H9 (cell line): ENCODE data around the gene FUT1. TPM values are rescaled to one million over a fixed set of nuclear protein-coding genes. Genes with fewer than 3 reads are reported as not detected.

Experiments used
- DNase-seq: peaks from one replicate; pipeline ENCODE4 v3.0.0-alpha.2; 2017
- H2AFZ ChIP-seq: one replicate; pipeline ENCODE4 v1.6.1; 2013; ENCODE audit warnings: mild to moderate bottlenecking, low read length, control low read depth, moderate library complexity
- H2AK5ac ChIP-seq: 2 replicates; pipeline ENCODE4 v1.6.1; 2013; ENCODE audit warnings: low read length, control low read depth, mixed read lengths; ENCODE audit not compliant: insufficient read length
- H2BK120ac ChIP-seq: one replicate; pipeline ENCODE4 v1.6.1; 2013; ENCODE audit warnings: low read depth, mild to moderate bottlenecking, low read length, control low read depth, inconsistent platforms; ENCODE audit not compliant: poor library complexity, severe bottlenecking
- H2BK12ac ChIP-seq: 2 replicates; pipeline ENCODE4 v1.6.1; 2013; ENCODE audit warnings: low read length, control low read depth, mixed read lengths, low read depth; ENCODE audit not compliant: insufficient read length
- H2BK15ac ChIP-seq: 2 replicates; pipeline ENCODE4 v1.6.1; 2013; ENCODE audit warnings: low read depth, low read length, control low read depth
- H2BK20ac ChIP-seq: one replicate; pipeline ENCODE4 v1.6.1; 2013; ENCODE audit warnings: low read depth, mild to moderate bottlenecking, low read length, control low read depth, inconsistent platforms; ENCODE audit not compliant: poor library complexity, severe bottlenecking
- H2BK5ac ChIP-seq: 2 replicates; pipeline ENCODE4 v1.6.1; 2013; ENCODE audit warnings: low read length, control low read depth, mixed read lengths; ENCODE audit not compliant: insufficient read length
- H3K14ac ChIP-seq: 2 replicates; pipeline ENCODE4 v1.6.1; 2013; ENCODE audit warnings: low read length, control low read depth; ENCODE audit not compliant: insufficient read depth
- H3K18ac ChIP-seq: 2 replicates; pipeline ENCODE4 v1.6.1; 2013; ENCODE audit warnings: low read depth, mild to moderate bottlenecking, mixed read lengths, low read length, control low read depth; ENCODE audit not compliant: insufficient read length
- H3K23ac ChIP-seq: 2 replicates; pipeline ENCODE4 v1.6.1; 2013; ENCODE audit warnings: low read length, control low read depth, mixed read lengths, low read depth; ENCODE audit not compliant: insufficient read length
- H3K23me2 ChIP-seq: 2 replicates; pipeline ENCODE4 v1.6.1; 2013; ENCODE audit warnings: low read depth, mild to moderate bottlenecking, mixed read lengths, low read length, control low read depth; ENCODE audit not compliant: insufficient read length, poor library complexity, severe bottlenecking
- H3K27ac ChIP-seq: 2 replicates; pipeline ENCODE4 v1.5.1; 2013; ENCODE audit warnings: low read length, control low read depth, mixed read lengths, low read depth; ENCODE audit not compliant: insufficient read length
- H3K27me3 ChIP-seq: 2 replicates; pipeline ENCODE4 v1.6.1; 2013; ENCODE audit warnings: low read length, control low read depth, inconsistent platforms; ENCODE audit not compliant: insufficient read depth
- H3K4ac ChIP-seq: 2 replicates; pipeline ENCODE4 v1.6.1; 2013; ENCODE audit warnings: low read depth, mild to moderate bottlenecking, control low read depth, inconsistent platforms, low read length, moderate library complexity
- H3K4me1 ChIP-seq: 2 replicates; pipeline ENCODE4 v1.6.1; 2013; ENCODE audit warnings: low read length, control low read depth, inconsistent platforms; ENCODE audit not compliant: insufficient read depth
- H3K4me2 ChIP-seq: 2 replicates; pipeline ENCODE4 v1.6.1; 2013; ENCODE audit warnings: low read length, control low read depth, mixed read lengths; ENCODE audit not compliant: insufficient read length, insufficient read depth
- H3K56ac ChIP-seq: 2 replicates; pipeline ENCODE4 v1.6.1; 2013; ENCODE audit warnings: low read depth, mild to moderate bottlenecking, mixed read lengths, low read length, control low read depth; ENCODE audit not compliant: insufficient read length
- H3K79me1 ChIP-seq: 2 replicates; pipeline ENCODE4 v1.6.1; 2013; ENCODE audit warnings: low read depth, mild to moderate bottlenecking, moderate library complexity, low read length, control low read depth, inconsistent platforms; ENCODE audit not compliant: insufficient read depth, poor library complexity, severe bottlenecking
- H3K79me2 ChIP-seq: 2 replicates; pipeline ENCODE4 v1.6.1; 2013; ENCODE audit warnings: low read length, control low read depth, inconsistent platforms; ENCODE audit not compliant: insufficient read depth
- H3K9ac ChIP-seq: 2 replicates; pipeline ENCODE4 v1.6.1; 2013; ENCODE audit warnings: low read length, control low read depth, mixed read lengths; ENCODE audit not compliant: insufficient read length; ENCODE audit errors: extremely low read depth
- H3K9me3 ChIP-seq: one replicate; pipeline ENCODE4 v1.6.1; 2013; ENCODE audit warnings: low read depth, low read length, inconsistent platforms; ENCODE audit not compliant: control insufficient read depth
- H3T11ph ChIP-seq: one replicate; pipeline ENCODE4 v1.6.1; 2013; ENCODE audit warnings: mild to moderate bottlenecking, low read length, control low read depth, inconsistent platforms
- H4K20me1 ChIP-seq: one replicate; pipeline ENCODE4 v1.6.1; 2013; ENCODE audit not compliant: control insufficient read depth, insufficient read length, insufficient read depth
- H4K5ac ChIP-seq: 2 replicates; pipeline ENCODE4 v1.6.1; 2013; ENCODE audit warnings: low read depth, mild to moderate bottlenecking, mixed read lengths, low read length, control low read depth; ENCODE audit not compliant: insufficient read length
- H4K8ac ChIP-seq: replicated peaks from 2 replicates; pipeline ENCODE4 v1.6.1; 2013; ENCODE audit warnings: low read length, control low read depth, mixed read lengths, low read depth; ENCODE audit not compliant: insufficient read length
- H4K91ac ChIP-seq: 2 replicates; pipeline ENCODE4 v1.6.1; 2013; ENCODE audit warnings: low read depth, mild to moderate bottlenecking, moderate library complexity, mixed read lengths, low read length, control low read depth; ENCODE audit not compliant: insufficient read length
- H3K27ac Mint-ChIP-seq, 3 experiments: 2 replicates in 2 of 3; 3 replicates in 1 of 3; pipeline ENCODE4 v1.8.0; 2020 to 2021; ENCODE audit warnings: mixed read lengths in 3 of 3, mild to moderate bottlenecking in 1 of 3, moderate library complexity in 1 of 3
- H3K27me3 Mint-ChIP-seq: 2 replicates; pipeline ENCODE4 v1.8.0; 2021; ENCODE audit warnings: low read depth, mild to moderate bottlenecking, moderate library complexity, mixed read lengths
- H3K36me3 Mint-ChIP-seq, 3 experiments: 2 replicates in 2 of 3; 3 replicates in 1 of 3; pipeline ENCODE4 v1.8.0; 2020 to 2021; ENCODE audit warnings: low read depth in 3 of 3, mixed read lengths in 3 of 3; ENCODE audit not compliant: insufficient read depth in 1 of 3
- H3K4me1 Mint-ChIP-seq, 2 experiments: 2 replicates each; pipeline ENCODE4 v1.8.0; 2020; ENCODE audit warnings: mixed read lengths in 2 of 2
- H3K4me3 Mint-ChIP-seq, 2 experiments: 2 replicates in 1 of 2; 3 replicates in 1 of 2; pipeline ENCODE4 v1.8.0; 2020 to 2021; ENCODE audit warnings: mild to moderate bottlenecking in 2 of 2, mixed read lengths in 2 of 2, moderate library complexity in 1 of 2
- H3K9me3 Mint-ChIP-seq, 2 experiments: 2 replicates in 1 of 2; 3 replicates in 1 of 2; pipeline ENCODE4 v1.8.0; 2020; ENCODE audit warnings: mild to moderate bottlenecking in 2 of 2, mixed read lengths in 2 of 2, moderate library complexity in 1 of 2
- WGBS: extraction: QIAGEN DNeasy Blood & Tissue Kit; methylation state at CpG from one replicate; pipeline ENCODE4 v1.1.7; 2013; ENCODE audit warnings: missing lambda C conversion rate, low lambda C conversion rate, mixed read lengths; ENCODE audit not compliant: insufficient read length; ENCODE audit errors: extremely low coverage; 5-methylcytosine and 5-hydroxymethylcytosine counted together
- total RNA-seq: library from RNA; stranded (reverse); gene quantifications from 2 replicates; pipeline ENCODE4 v1.2.1, GENCODE V29; 2021
- TF ChIP-seq, protein P1 (sequence below): fragments of 200-600 bp; sonication (generic); conservative IDR thresholded peaks from 3 replicates; pipeline ENCODE4 v1.8.0; 2021; ENCODE audit warnings: antibody characterized with exemption, mild to moderate bottlenecking

Gene FUT1
- total RNA-seq, 1 experiment from 2014 or later = 16.1 TPM

DNA sequence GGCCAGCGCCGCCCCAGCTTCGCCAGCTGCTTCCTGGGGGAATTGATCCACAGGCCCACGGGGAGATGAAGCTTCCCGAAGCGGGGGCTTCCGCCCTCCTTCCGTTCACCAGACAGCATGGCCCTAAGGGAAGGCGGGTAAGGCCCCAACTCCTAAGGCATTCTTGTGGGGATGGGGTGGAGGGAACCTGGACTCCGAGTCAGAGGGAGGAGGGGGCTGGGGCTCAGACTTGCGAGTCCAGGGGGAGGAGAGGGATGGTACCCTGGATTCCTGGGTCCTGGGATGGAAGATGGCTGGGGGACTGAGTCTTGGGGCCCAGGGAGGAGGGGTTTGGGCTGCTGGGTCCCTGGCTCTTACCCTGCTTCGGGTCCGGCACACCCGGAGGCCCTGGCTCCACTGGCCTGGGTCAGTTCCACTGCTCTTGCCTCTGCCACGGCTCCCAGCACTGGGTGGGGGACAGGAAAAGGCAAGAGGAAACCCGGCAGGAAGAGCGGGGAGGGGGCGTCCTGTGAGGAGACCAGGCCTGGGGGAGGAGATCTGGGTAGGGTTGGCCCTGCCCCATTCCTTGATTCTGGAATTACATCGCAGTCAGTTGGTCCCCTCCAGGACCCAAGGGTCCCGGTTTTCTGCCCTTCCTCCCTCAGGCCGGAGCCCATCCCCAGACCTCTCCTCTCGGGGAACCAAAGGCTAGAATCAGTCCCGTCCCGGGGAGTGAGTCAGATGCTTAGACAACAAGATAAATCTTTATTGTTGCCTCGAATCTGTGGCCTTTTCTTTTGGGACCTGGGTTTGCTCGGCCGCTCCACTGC lies 12.1 kb downstream of the FUT1 start, which contains the start of gene RASIP1:
TSS of gene RASIP1 (minus strand) at position 447 of the 809 bp plus-strand sequence. CDS start at position 119, 328 bp downstream.
- H2BK5ac ChIP-seq = no peak within 1 kb of the TSS
- no peak for DNase-seq
- no peak within 1 kb of the TSS for H3K18ac ChIP-seq

More for the DNA sequence above, 12.1 kb downstream of the FUT1 start, which contains the start of gene RASIP1:
- Histone ChIP-seq H4K8ac (no peak within 1 kb of the TSS), H4K20me1 (no peaks in the 10 kb centered on the region), H3K23ac (no peak within 1 kb of the TSS), H4K91ac (no peak within 1 kb of the TSS), H2BK15ac (no peak within 1 kb of the TSS), H3K9me3 (no peaks in the 10 kb centered on the region), H2BK12ac (no peak within 1 kb of the TSS), H3K56ac (no peak within 1 kb of the TSS), H3K4ac (no peak within 1 kb of the TSS), H3T11ph (no peak within 1 kb of the TSS), H2BK120ac (no peak within 1 kb of the TSS), H3K4me1 (no peaks in the 10 kb centered on the region; the same call in 1 of the 2 replicates), H4K5ac (no peak within 1 kb of the TSS), H2AK5ac (no peak within 1 kb of the TSS), H3K23me2 (peaks cover 6% of the 10 kb centered on the region), H3K14ac (no peak within 1 kb of the TSS), H3K79me2 (no peaks in the 10 kb centered on the region), H3K79me1 (no peaks in the 10 kb centered on the region), H3K9ac (no peak within 1 kb of the TSS), H3K27me3 (no peaks in the 10 kb centered on the region; the same call in 1 of the 2 replicates), H3K4me2 (peak within 1 kb of the TSS; percentile 54), H2BK20ac (no peak within 1 kb of the TSS), H2AFZ (no peak within 1 kb of the TSS), H3K27ac (no peak within 1 kb of the TSS)
- Mint-ChIP-seq H3K27me3 (peaks cover 21% of the 10 kb centered on the region), H3K36me3 (no peaks in the 10 kb centered on the region), H3K9me3 (no peaks in the 10 kb centered on the region), H3K4me1 (peaks cover 22 to 53% of the 10 kb centered on the region in 2 experiments), H3K27ac (peak within 1 kb of the TSS in 2 of 3 experiments; percentile 18 to 76; a peak in 2 of 7 replicates), H3K4me3 (peak within 1 kb of the TSS; percentile 36 to 76)
- TF ChIP-seq, protein P1, sequence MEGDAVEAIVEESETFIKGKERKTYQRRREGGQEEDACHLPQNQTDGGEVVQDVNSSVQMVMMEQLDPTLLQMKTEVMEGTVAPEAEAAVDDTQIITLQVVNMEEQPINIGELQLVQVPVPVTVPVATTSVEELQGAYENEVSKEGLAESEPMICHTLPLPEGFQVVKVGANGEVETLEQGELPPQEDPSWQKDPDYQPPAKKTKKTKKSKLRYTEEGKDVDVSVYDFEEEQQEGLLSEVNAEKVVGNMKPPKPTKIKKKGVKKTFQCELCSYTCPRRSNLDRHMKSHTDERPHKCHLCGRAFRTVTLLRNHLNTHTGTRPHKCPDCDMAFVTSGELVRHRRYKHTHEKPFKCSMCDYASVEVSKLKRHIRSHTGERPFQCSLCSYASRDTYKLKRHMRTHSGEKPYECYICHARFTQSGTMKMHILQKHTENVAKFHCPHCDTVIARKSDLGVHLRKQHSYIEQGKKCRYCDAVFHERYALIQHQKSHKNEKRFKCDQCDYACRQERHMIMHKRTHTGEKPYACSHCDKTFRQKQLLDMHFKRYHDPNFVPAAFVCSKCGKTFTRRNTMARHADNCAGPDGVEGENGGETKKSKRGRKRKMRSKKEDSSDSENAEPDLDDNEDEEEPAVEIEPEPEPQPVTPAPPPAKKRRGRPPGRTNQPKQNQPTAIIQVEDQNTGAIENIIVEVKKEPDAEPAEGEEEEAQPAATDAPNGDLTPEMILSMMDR = no peak
- no CpG with 5 or more reads among the region's 27 CpGs for WGBS
